CD14-positive monocyte (primary cell): ENCODE measurements around the gene DUSP28. TPM values are rescaled to one million over a fixed set of nuclear protein-coding genes. Genes with fewer than 3 reads are reported as not detected.

Experiments used
- DNase-seq, 3 donors: peaks; one replicate each; pipeline ENCODE4 v3.0.0-alpha.2; 2011 to 2022
- H2AFZ ChIP-seq: 2 replicates; pipeline ENCODE4 v1.6.0; 2012; ENCODE audit warnings: mild to moderate bottlenecking, low read depth, low read length, inconsistent platforms; ENCODE audit not compliant: insufficient read depth, poor library complexity, severe bottlenecking
- H3K27ac ChIP-seq, 2 donors: 1 replicate in 1 of 2; 2 replicates in 1 of 2; pipeline ENCODE4 v1.5.1; 2012 to 2013; ENCODE audit warnings: low read length in 2 of 2, control low read depth in 1 of 2, inconsistent platforms in 1 of 2, low read depth in 1 of 2, mild to moderate bottlenecking in 1 of 2
- H3K27me3 ChIP-seq, 2 donors: one replicate each; pipeline versions ENCODE4 v1.6.0 to v1.6.1; 2011 to 2013; ENCODE audit warnings: low read length in 2 of 2; ENCODE audit not compliant: control insufficient read depth in 2 of 2, insufficient read depth in 2 of 2
- H3K36me3 ChIP-seq, 2 donors: replicated peaks in 1 of 2; 1 replicate in 1 of 2; 2 replicates in 1 of 2; pipeline versions ENCODE4 v1.5.1 to v1.6.1; 2012 to 2013; ENCODE audit warnings: low read length in 2 of 2, control low read depth in 1 of 2, inconsistent platforms in 1 of 2, mild to moderate bottlenecking in 1 of 2; ENCODE audit not compliant: insufficient read depth in 2 of 2, control insufficient read depth in 1 of 2
- H3K4me1 ChIP-seq, 2 donors: 1 replicate in 1 of 2; 2 replicates in 1 of 2; pipeline versions ENCODE4 v1.5.1 to v1.6.1; 2012 to 2013; ENCODE audit warnings: low read length in 2 of 2, control low read depth in 1 of 2, inconsistent platforms in 1 of 2, mild to moderate bottlenecking in 1 of 2, moderate library complexity in 1 of 2; ENCODE audit not compliant: insufficient read depth in 2 of 2, control insufficient read depth in 1 of 2
- H3K4me2 ChIP-seq: replicated peaks from 2 replicates; pipeline ENCODE3; 2012; ENCODE audit warnings: low read length, moderate library complexity, mild to moderate bottlenecking; ENCODE audit not compliant: poor library complexity, severe bottlenecking; ENCODE audit errors: extremely low read depth
- H3K4me3 ChIP-seq, 3 experiments: fragments of 200-600 bp in 1 of 3; sonication (generic) in 1 of 3; replicated peaks in 1 of 3; 1 replicate in 2 of 3; 2 replicates in 1 of 3; pipeline ENCODE4 v1.5.1; 2011 to 2013; ENCODE audit warnings: low read length in 3 of 3, mild to moderate bottlenecking in 3 of 3, control low read depth in 2 of 3, low read depth in 2 of 3, inconsistent platforms in 1 of 3, moderate library complexity in 1 of 3
- H3K79me2 ChIP-seq: 2 replicates; pipeline ENCODE4 v1.6.0; 2012; ENCODE audit warnings: mild to moderate bottlenecking, control low read depth, inconsistent platforms, low read length, moderate library complexity; ENCODE audit not compliant: insufficient read depth
- H3K9ac ChIP-seq: 2 replicates; pipeline ENCODE4 v1.6.0; 2017; ENCODE audit warnings: low read length, mild to moderate bottlenecking; ENCODE audit not compliant: insufficient read depth, poor library complexity, severe bottlenecking
- H3K9me3 ChIP-seq, 2 donors: replicated peaks in 1 of 2; 1 replicate in 1 of 2; 2 replicates in 1 of 2; pipeline versions ENCODE4 v1.5.1 to v1.6.1; 2012 to 2013; ENCODE audit warnings: low read length in 2 of 2, control low read depth in 1 of 2; ENCODE audit not compliant: control insufficient read depth in 1 of 2, insufficient read depth in 1 of 2
- H4K20me1 ChIP-seq: 2 replicates; pipeline ENCODE4 v1.6.0; 2012; ENCODE audit warnings: mild to moderate bottlenecking, low read length, control low read depth, moderate library complexity; ENCODE audit not compliant: insufficient read depth
- H3K27ac Mint-ChIP-seq, 7 donors: one replicate each; pipeline ENCODE4 v1.8.0; 2020; ENCODE audit warnings: mild to moderate bottlenecking in 7 of 7, mixed read lengths in 7 of 7, moderate library complexity in 6 of 7, inconsistent platforms in 2 of 7
- H3K27me3 Mint-ChIP-seq, 3 donors: one replicate each; pipeline ENCODE4 v1.8.0; 2021 to 2022; ENCODE audit warnings: low read depth in 3 of 3, mild to moderate bottlenecking in 3 of 3, mixed read lengths in 3 of 3, moderate library complexity in 3 of 3, inconsistent platforms in 1 of 3
- H3K36me3 Mint-ChIP-seq, 2 donors: one replicate each; pipeline ENCODE4 v1.8.0; 2020; ENCODE audit warnings: mixed read lengths in 2 of 2, inconsistent platforms in 1 of 2, mild to moderate bottlenecking in 1 of 2
- H3K4me1 Mint-ChIP-seq: one replicate; pipeline ENCODE4 v1.8.0; 2020; ENCODE audit warnings: mild to moderate bottlenecking, mixed read lengths
- H3K4me3 Mint-ChIP-seq, 2 donors: one replicate each; pipeline ENCODE4 v1.8.0; 2020; ENCODE audit warnings: mild to moderate bottlenecking in 2 of 2, mixed read lengths in 2 of 2, moderate library complexity in 1 of 2
- H3K9me3 Mint-ChIP-seq, 7 donors: one replicate each; pipeline ENCODE4 v1.8.0; 2020 to 2022; ENCODE audit warnings: mixed read lengths in 7 of 7, mild to moderate bottlenecking in 6 of 7, moderate library complexity in 6 of 7, inconsistent platforms in 2 of 7
- CTCF ChIP-seq: fragments of 200-600 bp; IDR thresholded peaks from one replicate; pipeline ENCODE4 v1.8.0; 2022; ENCODE audit warnings: antibody characterized with exemption, mild to moderate bottlenecking
- WGBS: methylation state at CpG from one replicate; pipeline ENCODE4 v1.1.5; 2013; ENCODE audit warnings: missing lambda C conversion rate; ENCODE audit not compliant: insufficient coverage; 5-methylcytosine and 5-hydroxymethylcytosine counted together
- intact Hi-C, 2 donors: fragments of 100-400 bp; cut with micrococcal nuclease; formaldehyde crosslinking; loops; one replicate each; pipeline versions ENCODE4 v1.15.0 to v1.15.1; 2023
- polyA plus RNA-seq, 3 donors: library from polyadenylated mRNA; depleted of rRNA in 1 of 3; unstranded in 2 of 3; stranded (reverse) in 1 of 3; fragments of 300-500 nt in 2 of 3; fragments of >200 nt in 1 of 3; fragmentation: Illumina TruSeq in 2 of 3; gene quantifications; 1 replicate in 2 of 3; 2 replicates in 1 of 3; pipeline ENCODE4 v1.2.3, GENCODE V29; 2012 to 2021

DUSP28 gene
- polyA plus RNA-seq, 3 donors = 10.8 to 17.7 (median 17.1) TPM

GRCh38 chr2:240593703-240594451 is 33.7 kb downstream of the DUSP28 start:
- H3K9me3 Mint-ChIP-seq = no peaks in the 10 kb centered on the region

More at GRCh38 chr2:240593703-240594451, 33.7 kb downstream of the DUSP28 start:
- Mint-ChIP-seq H3K4me1 (peaks cover 3% of the 10 kb centered on the region), H3K27me3 (no peaks in the 10 kb centered on the region), H3K27ac (no peak overlapping the region), H3K4me3 (no peak overlapping the region), H3K36me3 (peaks cover 51 to 92% of the 10 kb centered on the region in 2 donors)
- H3K27ac ChIP-seq = no peak overlapping the region
- H3K79me2 ChIP-seq = peaks cover 44% of the 10 kb centered on the region
- H3K27me3 ChIP-seq = no peaks in the 10 kb centered on the region
- no peak overlapping the region for H3K4me3 ChIP-seq
- H3K4me1 ChIP-seq = no peaks in the 10 kb centered on the region
- H4K20me1 ChIP-seq = peaks cover 47% of the 10 kb centered on the region
- H2AFZ ChIP-seq = no peak overlapping the region
- H3K4me2 ChIP-seq = no peak overlapping the region
- TF ChIP-seq CTCF = no peak
- H3K9ac ChIP-seq = no peak overlapping the region
- WGBS = 95% methylated on average over 12 of the region's 19 CpGs
- H3K36me3 ChIP-seq = peaks cover 74 to 100% of the 10 kb centered on the region in 2 donors
- intact Hi-C loops = no loop called here
- no peak for DNase-seq
- no peaks in the 10 kb centered on the region for H3K9me3 ChIP-seq
